ENCODE results near the gene BAIAP2L1. TPM values are rescaled to one million over a fixed set of nuclear protein-coding genes. Genes with fewer than 3 reads are reported as not detected.

Gene BAIAP2L1
- total RNA-seq, 1 experiment from 2014 or later, result 63.8 TPM

- peaks cover 8% of the 10 kb centered on the region for H3K36me3 Mint-ChIP-seq (ENCODE audit: insufficient read depth, unreplicated experiment)
- CTCF ChIA-PET, result interaction anchor here (0.6 to 0.7 kb wide), 2 partner anchors 56 to 80 kb away, joined by 3 read pairs; no protein-coding TSS in a partner anchor
- peaks cover 8% of the 10 kb centered on the region for H3K4me1 Mint-ChIP-seq (ENCODE audit: low read depth, unreplicated experiment)
- no peak overlapping the region for H3K27ac Mint-ChIP-seq (ENCODE audit: unreplicated experiment)
- H3K27me3 Mint-ChIP-seq (ENCODE audit: unreplicated experiment), result no peaks in the 10 kb centered on the region
- no TSS peak for BruUV-seq (replicated peaks)
- DNase-seq, result no peak
- no peak overlapping the region for H3K4me3 Mint-ChIP-seq (ENCODE audit: low read depth, unreplicated experiment)
- intact Hi-C loops (cut with micrococcal nuclease; ENCODE audit: unreplicated experiment), result no loop called here
- no peak for TF ChIP-seq CTCF (IDR thresholded peaks at IDR 0.05; ENCODE audit: unreplicated experiment)
- no peaks in the 10 kb centered on the region for H3K9me3 Mint-ChIP-seq (ENCODE audit: low read depth, unreplicated experiment)
Measured at GRCh38 chr7:98378210-98378819, 22.6 kb downstream of the BAIAP2L1 start.

DNA sequence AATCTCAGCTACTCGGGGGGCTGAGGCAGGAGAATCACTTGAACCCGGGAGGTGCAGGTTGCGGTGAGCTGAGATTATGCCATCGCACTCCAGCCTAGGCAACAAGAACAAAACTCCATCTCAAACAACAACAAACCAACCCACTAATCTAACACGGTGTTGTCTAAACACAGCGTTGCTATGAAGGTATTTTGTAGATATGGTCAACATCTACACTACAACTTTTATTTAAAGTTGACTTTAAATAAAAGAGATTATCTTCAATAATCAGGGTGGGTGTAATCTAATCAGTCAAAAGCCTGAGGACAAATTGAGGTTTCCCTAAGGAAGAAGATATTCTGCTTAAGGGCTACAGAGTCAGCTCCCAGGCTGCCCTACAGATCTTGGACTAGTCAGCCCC is 24.2 kb downstream of the BAIAP2L1 start:
- H3K27ac Mint-ChIP-seq (ENCODE audit: unreplicated experiment), result no peak overlapping the region
- CTCF ChIA-PET, result interaction anchor here (0.5 kb wide), 1 partner anchor 8 kb away, joined by 3 read pairs; no protein-coding TSS in a partner anchor
- intact Hi-C loops (cut with micrococcal nuclease; ENCODE audit: unreplicated experiment), result no loop called here
- no peak for DNase-seq
- no peaks in the 10 kb centered on the region for H3K27me3 Mint-ChIP-seq (ENCODE audit: unreplicated experiment)
- no peak for TF ChIP-seq CTCF (IDR thresholded peaks at IDR 0.05; ENCODE audit: unreplicated experiment)
- H3K4me3 Mint-ChIP-seq (ENCODE audit: low read depth, unreplicated experiment), result no peak overlapping the region
- no TSS peak for BruUV-seq (replicated peaks)
- peaks cover 15% of the 10 kb centered on the region for H3K36me3 Mint-ChIP-seq (ENCODE audit: insufficient read depth, unreplicated experiment)
- H3K9me3 Mint-ChIP-seq (ENCODE audit: low read depth, unreplicated experiment), result no peaks in the 10 kb centered on the region
- peaks cover 8% of the 10 kb centered on the region for H3K4me1 Mint-ChIP-seq (ENCODE audit: low read depth, unreplicated experiment)

- intact Hi-C loops (cut with micrococcal nuclease; ENCODE audit: unreplicated experiment), result no loop called here
- no peak for DNase-seq
- TF ChIP-seq CTCF (IDR thresholded peaks at IDR 0.05; ENCODE audit: unreplicated experiment), result no peak
- peaks cover 8% of the 10 kb centered on the region for H3K4me1 Mint-ChIP-seq (ENCODE audit: low read depth, unreplicated experiment)
- CTCF ChIA-PET, result interaction anchor here (0.6 kb wide), 1 partner anchor 35 kb away, joined by 3 read pairs; no protein-coding TSS in a partner anchor
- H3K27ac Mint-ChIP-seq (ENCODE audit: unreplicated experiment), result no peak overlapping the region
- H3K9me3 Mint-ChIP-seq (ENCODE audit: low read depth, unreplicated experiment), result no peaks in the 10 kb centered on the region
- no peaks in the 10 kb centered on the region for H3K27me3 Mint-ChIP-seq (ENCODE audit: unreplicated experiment)
- no TSS peak for BruUV-seq (replicated peaks)
- no peak overlapping the region for H3K4me3 Mint-ChIP-seq (ENCODE audit: low read depth, unreplicated experiment)
- peaks cover 15% of the 10 kb centered on the region for H3K36me3 Mint-ChIP-seq (ENCODE audit: insufficient read depth, unreplicated experiment)
Measured at GRCh38 chr7:98375664-98376063, 25.2 kb downstream of the BAIAP2L1 start.

DNA sequence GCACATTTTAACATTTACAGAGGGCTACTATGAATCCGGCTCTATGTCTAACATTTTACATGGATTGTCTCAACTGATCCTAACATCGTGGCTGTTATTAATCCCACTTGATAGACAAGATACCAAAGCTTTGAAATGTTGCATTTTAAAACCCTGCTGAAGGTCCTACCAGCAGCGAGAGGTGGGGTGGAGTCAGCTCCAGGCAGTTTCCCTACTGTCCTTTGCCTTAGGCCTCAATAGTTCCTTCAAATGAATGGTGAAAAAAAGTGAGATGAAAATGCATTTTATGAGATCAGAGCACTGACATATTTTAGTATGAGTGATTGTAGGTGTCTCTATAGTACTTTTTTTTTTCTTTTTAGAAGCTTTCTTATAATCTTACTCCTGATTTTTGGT is 26.6 kb downstream of the BAIAP2L1 start:
- no peak for TF ChIP-seq CTCF (IDR thresholded peaks at IDR 0.05; ENCODE audit: unreplicated experiment)

More for the DNA sequence above, 26.6 kb downstream of the BAIAP2L1 start:
- Mint-ChIP-seq H3K9me3 (ENCODE audit: low read depth, unreplicated experiment) (no peaks in the 10 kb centered on the region), H3K4me1 (ENCODE audit: low read depth, unreplicated experiment) (peaks cover 8% of the 10 kb centered on the region), H3K4me3 (ENCODE audit: low read depth, unreplicated experiment) (no peak overlapping the region), H3K27me3 (ENCODE audit: unreplicated experiment) (no peaks in the 10 kb centered on the region), H3K27ac (ENCODE audit: unreplicated experiment) (no peak overlapping the region), H3K36me3 (ENCODE audit: insufficient read depth, unreplicated experiment) (peaks cover 7% of the 10 kb centered on the region)
- CTCF ChIA-PET, result no interaction called here
- DNase-seq, result no peak
- no TSS peak for BruUV-seq (replicated peaks)
- intact Hi-C loops (cut with micrococcal nuclease; ENCODE audit: unreplicated experiment), result no loop called here

Measured in Calu3 (cell line).